ENCODE data around the gene CCL5. TPM values are rescaled to one million over a fixed set of nuclear protein-coding genes. Genes with fewer than 3 reads are reported as not detected.

Gene CCL5
- polyA plus RNA-seq, 1 of the 3 experiments (the other 2 are of a cell fraction), result 0.23 TPM

GRCh38 chr17:35878361-35878760, 1.8 kb downstream of the CCL5 start:
- Histone ChIP-seq H4K20me1 (ENCODE audit: insufficient read depth) (no peaks in the 10 kb centered on the region), H3K4me3 (ENCODE audit: low read depth in 2 of 2, low read length in 1 of 2) (no peak overlapping the region), H3K4me1 (ENCODE audit: control insufficient read depth in 1 of 2, insufficient read depth in 2 of 2, low read depth in 1 of 2, low read length in 1 of 2) (no peaks in the 10 kb centered on the region), H3K4me2 (no peak overlapping the region), H3K79me2 (ENCODE audit: insufficient read depth) (no peaks in the 10 kb centered on the region), H3K9me2 (no peaks in the 10 kb centered on the region), H3K9ac (no peak overlapping the region), H3K27me3 (ENCODE audit: insufficient read depth) (no peaks in the 10 kb centered on the region), H3K9me3 (no peaks in the 10 kb centered on the region), H3K36me3 (replicated peaks in 1 of 2; ENCODE audit: control insufficient read depth in 1 of 2, insufficient read depth in 2 of 2, low read length in 1 of 2) (no peaks in the 10 kb centered on the region), H3F3A (replicated peaks; ENCODE audit: insufficient read depth) (no peaks in the 10 kb centered on the region), H3K27ac (ENCODE audit: low read depth in 2 of 2, low read length in 1 of 2) (no peak overlapping the region), H2AFZ (ENCODE audit: low read depth) (no peak overlapping the region)
- WGBS (ENCODE audit: low lambda C conversion rate), result 56% methylated on average over 4 of the region's 4 CpGs
- TF ChIP-seq SIN3A (IDR thresholded peaks at IDR 0.05; ENCODE audit: borderline replicate concordance, low read depth, low read length) (no peak), YY1 (IDR thresholded peaks at IDR 0.05; ENCODE audit: low read depth) (no peak), GABPA (IDR thresholded peaks at IDR 0.05; ENCODE audit: low read depth) (no peak), USF1 (IDR thresholded peaks at IDR 0.05; ENCODE audit: borderline replicate concordance, low read depth) (no peak), POLR2AphosphoS5 (IDR thresholded peaks at IDR 0.05; ENCODE audit: low read depth, low read length) (no peak)
- POLR2A ChIA-PET, result no interaction called here
- DNase-seq, result no peak
- CTCF ChIA-PET, result no interaction called here

- CTCF ChIA-PET, result no interaction called here
- no peaks in the 10 kb centered on the region for H3F3A ChIP-seq (replicated peaks; ENCODE audit: insufficient read depth)
- H3K4me3 ChIP-seq (ENCODE audit: low read depth in 2 of 2, low read length in 1 of 2), result no peak overlapping the region
Measured at GRCh38 chr17:35877345-35878029, 2.7 kb downstream of the CCL5 start.

More at GRCh38 chr17:35877345-35878029, 2.7 kb downstream of the CCL5 start:
- Histone ChIP-seq H3K4me1 (ENCODE audit: control insufficient read depth in 1 of 2, insufficient read depth in 2 of 2, low read depth in 1 of 2, low read length in 1 of 2) (no peaks in the 10 kb centered on the region), H3K79me2 (ENCODE audit: insufficient read depth) (no peaks in the 10 kb centered on the region), H4K20me1 (ENCODE audit: insufficient read depth) (no peaks in the 10 kb centered on the region), H3K9ac (no peak overlapping the region), H3K4me2 (no peak overlapping the region), H3K36me3 (replicated peaks in 1 of 2; ENCODE audit: control insufficient read depth in 1 of 2, insufficient read depth in 2 of 2, low read length in 1 of 2) (no peaks in the 10 kb centered on the region), H3K27ac (ENCODE audit: low read depth in 2 of 2, low read length in 1 of 2) (no peak overlapping the region), H2AFZ (ENCODE audit: low read depth) (no peak overlapping the region), H3K9me2 (no peaks in the 10 kb centered on the region), H3K9me3 (no peaks in the 10 kb centered on the region), H3K27me3 (ENCODE audit: insufficient read depth) (no peaks in the 10 kb centered on the region)
- POLR2A ChIA-PET, result no interaction called here
- DNase-seq, result no peak
- TF ChIP-seq EZH2phosphoT487 (IDR thresholded peaks at IDR 0.05; ENCODE audit: borderline replicate concordance, low read depth) (no peak), PBX3 (IDR thresholded peaks at IDR 0.05) (no peak), POLR2AphosphoS5 (IDR thresholded peaks at IDR 0.05; ENCODE audit: low read depth, low read length) (no peak), GATA2 (CRISPR knock-in tag; IDR thresholded peaks at IDR 0.05) (no peak), RXRA (IDR thresholded peaks at IDR 0.05; ENCODE audit: borderline replicate concordance, low read depth) (no peak), FOSL2 (IDR thresholded peaks at IDR 0.05; ENCODE audit: borderline replicate concordance, low read depth) (no peak), ELF1 (IDR thresholded peaks at IDR 0.05) (no peak), RFX5 (IDR thresholded peaks at IDR 0.05; ENCODE audit: low read length) (no peak), FOXJ3 (CRISPR knock-in tag; IDR thresholded peaks at IDR 0.05) (no peak), YY1 (IDR thresholded peaks at IDR 0.05; ENCODE audit: low read depth) (no peak), ZBTB33 (IDR thresholded peaks at IDR 0.05; ENCODE audit: borderline replicate concordance, low read depth) (no peak), MAX (IDR thresholded peaks at IDR 0.05; ENCODE audit: low read depth) (no peak), EP300 (IDR thresholded peaks at IDR 0.05; ENCODE audit: borderline replicate concordance in 1 of 2, low read depth in 1 of 2, low read length in 1 of 2) (no peak), SMC3 (IDR thresholded peaks at IDR 0.05; ENCODE audit: low read depth, low read length) (no peak), RCOR1 (IDR thresholded peaks at IDR 0.05; ENCODE audit: low read length) (no peak), RAD21 (IDR thresholded peaks at IDR 0.05; ENCODE audit: low read length) (no peak)

Measured in SK-N-SH (cell line).